GM18517 (cell line): ENCODE results near the gene GPR157.

Experiments used
- ATAC-seq: cut with Tn5 transposase; IDR thresholded peaks from one replicate; pipeline ENCODE4 v1.9.1; 2021; ENCODE audit warnings: mild to moderate bottlenecking, moderate library complexity; ENCODE audit not compliant: unreplicated experiment

GPR157 gene

DNA sequence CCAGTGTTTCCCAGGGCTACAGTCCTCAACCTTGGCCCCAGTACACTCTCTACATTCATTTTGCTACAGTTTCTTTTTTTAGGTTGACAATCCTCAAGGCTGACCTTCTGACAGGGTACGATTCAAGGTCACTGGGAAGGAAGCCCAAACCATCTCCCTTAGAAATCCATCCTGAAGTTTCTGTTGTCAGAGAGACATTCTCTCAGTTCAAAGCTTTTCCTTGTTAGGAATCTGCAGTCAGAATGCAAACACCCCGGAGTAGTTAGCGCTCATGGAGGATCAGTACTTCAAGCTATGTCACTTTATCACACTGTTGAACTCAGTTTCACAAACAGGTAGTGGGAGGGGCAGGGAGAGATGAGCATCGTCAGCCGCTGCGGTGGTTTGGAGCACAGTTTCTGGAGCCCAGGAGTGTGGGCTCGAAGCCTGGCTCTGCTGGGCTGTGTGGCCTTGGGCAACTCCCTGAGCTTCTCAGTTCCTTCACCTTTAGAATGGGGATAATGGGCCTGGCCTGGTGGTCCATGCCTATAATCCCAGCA lies 63.6 kb downstream of the GPR157 start:
- ATAC-seq, result no peak

DNA sequence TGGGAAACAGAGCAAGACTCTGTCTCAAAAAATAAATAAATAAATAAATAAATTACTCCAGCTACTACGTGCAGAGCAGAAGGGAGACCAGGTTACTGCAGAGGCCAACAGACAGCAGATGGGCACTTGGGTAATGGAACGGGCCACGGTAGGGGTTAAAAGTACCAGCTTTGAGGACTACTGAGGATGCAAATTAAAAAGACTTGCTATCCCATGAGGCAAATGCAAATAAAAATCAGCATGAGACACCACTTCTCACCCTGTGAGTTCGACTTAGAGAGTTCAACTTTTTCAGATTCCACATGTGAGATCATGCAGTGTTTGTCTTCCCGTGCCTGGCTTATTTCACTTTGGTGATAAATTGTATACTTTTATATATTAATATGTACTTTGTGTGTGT lies 66.1 kb downstream of the GPR157 start:
- no peak for ATAC-seq

GRCh38 chr1:9062021-9062471 lies 66.9 kb downstream of the GPR157 start:
- ATAC-seq, result no peak

- ATAC-seq, result no peak
Observed at GRCh38 chr1:9061252-9061960, 67.5 kb downstream of the GPR157 start.

GRCh38 chr1:9059891-9060744 lies 68.8 kb downstream of the GPR157 start:
- ATAC-seq, result no peak

- ATAC-seq, result no peak
Observed at GRCh38 chr1:9058465-9058864, 70.4 kb downstream of the GPR157 start.

DNA sequence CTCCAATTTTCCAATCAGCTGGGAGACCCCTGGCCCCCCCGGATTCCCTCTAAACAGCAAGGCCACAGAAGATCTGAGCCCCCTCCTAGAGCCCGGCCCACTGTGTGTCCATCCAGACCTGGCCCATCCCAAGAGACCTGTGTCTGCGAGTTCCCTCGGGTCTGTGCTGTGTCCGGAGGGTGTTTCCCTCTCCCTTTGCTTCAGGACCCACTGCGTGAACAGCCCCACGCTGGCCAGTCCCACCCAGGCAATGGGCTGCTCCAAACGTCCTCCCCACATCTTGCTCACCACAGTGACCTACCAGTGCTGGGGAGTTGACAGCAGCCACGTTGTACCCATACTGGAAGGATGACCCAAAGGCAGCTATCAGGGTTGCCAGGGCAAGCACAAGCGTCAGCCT lies 71.1 kb downstream of the GPR157 start:
- no peak for ATAC-seq

DNA sequence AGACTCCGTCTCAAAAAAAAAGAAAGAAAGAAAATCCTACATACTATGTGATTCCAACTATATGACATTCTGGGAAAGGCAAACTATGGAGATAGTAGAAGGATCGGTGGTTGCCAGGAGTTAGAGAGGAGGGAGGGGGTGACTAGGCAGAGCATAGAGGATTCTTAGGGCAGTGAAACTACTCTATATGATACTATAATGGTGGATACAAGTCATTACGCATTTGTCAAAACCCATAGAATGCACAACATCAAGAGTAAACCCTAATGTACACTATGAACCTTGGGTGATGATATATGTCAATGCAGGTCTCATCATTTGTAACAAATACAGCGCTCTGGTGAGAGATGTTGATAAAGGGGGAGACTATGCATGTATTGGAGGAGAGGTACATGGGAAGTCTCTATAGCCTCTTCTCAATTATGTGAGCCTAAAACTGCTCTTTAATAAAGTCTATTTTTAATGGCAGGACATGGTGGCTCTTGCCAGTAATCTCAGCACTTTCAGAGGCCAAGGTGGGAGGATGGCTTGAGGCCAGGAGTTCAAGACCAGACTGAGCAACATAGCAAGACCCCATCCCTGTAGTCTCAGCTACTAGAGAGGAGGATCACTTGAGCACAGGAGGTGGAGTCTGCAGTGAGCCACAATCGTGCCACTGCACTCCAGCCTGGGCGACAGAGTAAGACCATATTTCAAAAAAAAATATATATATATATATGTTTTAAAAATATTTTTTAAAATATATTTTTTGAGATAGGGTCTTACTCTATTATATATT lies 76.4 kb downstream of the GPR157 start:
- no peak for ATAC-seq

DNA sequence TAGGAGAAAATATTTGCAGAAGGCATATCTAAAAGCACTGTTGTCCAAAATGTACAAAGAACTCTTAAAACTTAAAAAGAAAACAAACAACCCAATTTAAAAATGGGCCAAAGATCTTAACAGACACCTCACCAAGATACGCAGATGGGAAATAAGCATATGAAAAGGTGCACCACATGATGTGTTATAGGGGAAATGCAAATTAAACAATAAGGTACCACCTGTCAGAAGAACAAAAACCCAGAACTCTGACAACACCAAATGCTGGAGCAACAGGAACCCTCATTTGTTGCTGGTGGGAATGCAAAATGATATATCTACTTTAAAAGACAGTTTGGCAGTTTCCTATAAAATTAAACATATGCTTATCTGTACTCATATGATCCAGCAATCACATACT lies 77.5 kb downstream of the GPR157 start:
- ATAC-seq, result no peak

DNA sequence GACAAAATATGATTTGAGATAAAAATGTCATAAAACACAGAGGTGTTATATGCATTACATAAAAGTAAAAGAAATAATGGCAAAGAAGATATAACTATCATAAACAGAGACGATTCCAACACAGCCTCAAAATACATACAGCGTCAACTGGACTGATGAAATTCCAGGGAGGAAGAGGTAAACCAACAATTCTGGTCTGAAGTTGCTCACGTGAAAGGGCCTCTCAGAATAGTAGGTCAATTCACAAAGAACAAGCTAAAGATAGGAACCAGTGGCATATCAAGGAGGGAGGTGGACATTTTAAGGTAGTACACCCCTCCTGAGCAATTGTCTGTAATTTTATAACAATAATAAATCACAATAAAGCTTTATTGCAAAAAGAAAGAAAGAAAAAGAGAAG lies 78.1 kb downstream of the GPR157 start:
- no peak for ATAC-seq
